Activated T-cell treated with anti-CD3 and anti-CD28 coated beads, Interleukin-2, amount 50 U/mL, for 4 hours (primary cell): ENCODE measurements around the gene TAAR1. TPM values are rescaled to one million over a fixed set of nuclear protein-coding genes. Genes with fewer than 3 reads are reported as not detected.

Experiments used
- ATAC-seq, 2 donors: fragments of 200-7000 bp; cut with Tn5 transposase; one replicate each; pipeline ENCODE4 v1.10.0; 2021
- DNase-seq: peaks from one replicate; pipeline ENCODE4 v3.0.0-alpha.2; 2020
- H3K27me3 Mint-ChIP-seq: one replicate; pipeline ENCODE4 v1.8.0; 2021; ENCODE audit warnings: low read depth, mixed read lengths
- H3K36me3 Mint-ChIP-seq: one replicate; pipeline ENCODE4 v1.8.0; 2022; ENCODE audit warnings: mixed read lengths; ENCODE audit not compliant: insufficient read depth
- H3K4me1 Mint-ChIP-seq: one replicate; pipeline ENCODE4 v1.8.0; 2021; ENCODE audit warnings: low read depth, mixed read lengths
- H3K4me3 Mint-ChIP-seq: one replicate; pipeline ENCODE4 v1.8.0; 2021; ENCODE audit warnings: mild to moderate bottlenecking, moderate library complexity, mixed read lengths
- H3K9me3 Mint-ChIP-seq: one replicate; pipeline ENCODE4 v1.8.0; 2021; ENCODE audit warnings: mixed read lengths
- total RNA-seq, 3 donors: library from RNA; stranded (reverse); gene quantifications; one replicate each; pipeline ENCODE4 v1.2.1, GENCODE V29; 2021

TAAR1 gene
- total RNA-seq, 3 donors from 2014 or later, result not detected

- Mint-ChIP-seq H3K36me3 (no peaks in the 10 kb centered on the region), H3K27me3 (peaks cover 17% of the 10 kb centered on the region), H3K4me1 (no peaks in the 10 kb centered on the region), H3K4me3 (no peak overlapping the region), H3K9me3 (no peaks in the 10 kb centered on the region)
- DNase-seq (no peak), ATAC-seq (no peak)
Observed at GRCh38 chr6:132596201-132596600, 62.8 kb downstream of the TAAR1 start.

Other genes with a start within 250 kb of the TAAR1 start
- 10 to 100 TPM in 1 of 3 donors, 1 to 10 TPM in 2; 6.7 to 11.0 (median 7.9) TPM for gene STX7, start 146.1 kb downstream of the TAAR1 start, total RNA-seq
- gene TAAR9, start 120.9 kb downstream of the TAAR1 start, total RNA-seq, result not detected
- not detected for gene TAAR8, start 106.5 kb downstream of the TAAR1 start, total RNA-seq
- gene TAAR6, start 88.9 kb downstream of the TAAR1 start, total RNA-seq, result not detected
- not detected for gene TAAR5, start 69.4 kb downstream of the TAAR1 start, total RNA-seq
- not detected for gene TAAR2, start 34.9 kb downstream of the TAAR1 start, total RNA-seq
- not detected for gene VNN1, start 54.9 kb upstream of the TAAR1 start, total RNA-seq
- gene VNN2, start 98.7 kb upstream of the TAAR1 start, total RNA-seq, result 1 to 10 TPM in 2 of 3 donors, under 1 TPM in 1; 0.76 to 1.4 (median 1.2) TPM
- 1 to 10 TPM; 3.8 to 4.5 (median 4.3) TPM for gene SLC18B1, start 139.5 kb upstream of the TAAR1 start, total RNA-seq
- 1,000 to 10,000 TPM; 1,815 to 1,961 (median 1,864) TPM for gene RPS12, start 155.4 kb upstream of the TAAR1 start, total RNA-seq